T47D (cell line): ENCODE data around the gene GOLGA6L26.
"Not testable (repeated sequence)": the region's sequence is repeated elsewhere in the genome, so short reads cannot be mapped to it uniquely, and the experiment has no call there.

Source experiments
- DNase-seq, 2 experiments: peaks; one replicate each; pipeline versions ENCODE4 v3.0.0 to v3.0.0-alpha.2; 2011 to 2012; ENCODE audit warnings: low read depth in 1 of 2, low spot score in 1 of 2
- JUND ChIP-seq: IDR thresholded peaks from 2 replicates; pipeline ENCODE4 v1.6.1; 2012; ENCODE audit warnings: low read depth
- in situ Hi-C: cut with HindIII; loops from 2 replicates; pipeline ENCODE4 v1.10.0; 2016; ENCODE audit warnings: low sequenced_read_pairs, low pct_unique_long_range_greater_than_20kb

Gene GOLGA6L26

DNA sequence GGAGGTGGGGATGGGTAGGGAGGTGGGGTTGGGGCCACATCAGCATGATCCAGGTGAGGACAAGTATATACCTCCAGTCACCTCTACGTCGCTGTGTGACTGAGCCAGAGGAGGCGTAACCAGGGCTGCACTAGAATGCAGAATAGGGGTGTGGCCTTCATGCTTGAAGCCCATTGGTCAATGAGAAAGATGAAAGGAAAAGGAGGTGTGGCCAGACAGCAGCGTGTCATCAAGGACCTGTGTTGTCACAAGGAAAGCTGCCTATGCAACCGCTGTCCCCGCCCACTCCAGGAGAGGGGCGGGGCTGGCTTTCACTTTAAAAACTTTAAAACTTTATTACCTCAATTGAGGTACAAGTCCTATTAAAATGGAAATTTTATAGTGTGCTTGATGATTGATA, at the start of gene GOLGA6L26:
Gene GOLGA6L26, minus strand, starts transcription at position 101 of the 400 bp plus-strand sequence. Its CDS starts 61 bp downstream, at position 40.
- in situ Hi-C loops, DNase-seq: not testable (repeated sequence)

DNA sequence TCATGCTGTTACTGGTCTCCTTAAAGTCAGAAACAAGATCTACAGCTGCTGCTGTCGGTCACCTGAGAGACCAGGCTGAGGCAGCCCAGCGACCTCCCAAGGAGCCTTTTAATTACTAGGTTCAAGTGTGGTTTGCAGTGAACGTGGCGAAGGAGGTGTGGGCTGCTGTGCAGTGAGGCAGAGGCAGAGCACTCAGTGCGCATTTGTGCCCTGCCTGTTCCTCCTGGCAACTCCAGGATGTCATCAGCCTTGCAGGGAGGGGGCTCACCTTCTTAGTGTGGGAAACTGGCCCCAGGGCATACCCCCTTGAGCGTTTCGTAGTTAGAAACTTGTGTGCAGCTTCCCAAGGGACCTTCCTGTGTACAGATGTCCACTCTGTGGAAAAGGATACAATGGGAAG, 47.2 kb upstream of the GOLGA6L26 start:
- DNase-seq, in situ Hi-C loops: not testable (repeated sequence)

GRCh38 chr15:23380700-23381099, 46.7 kb upstream of the GOLGA6L26 start:
- in situ Hi-C loops = not testable (repeated sequence)

DNA sequence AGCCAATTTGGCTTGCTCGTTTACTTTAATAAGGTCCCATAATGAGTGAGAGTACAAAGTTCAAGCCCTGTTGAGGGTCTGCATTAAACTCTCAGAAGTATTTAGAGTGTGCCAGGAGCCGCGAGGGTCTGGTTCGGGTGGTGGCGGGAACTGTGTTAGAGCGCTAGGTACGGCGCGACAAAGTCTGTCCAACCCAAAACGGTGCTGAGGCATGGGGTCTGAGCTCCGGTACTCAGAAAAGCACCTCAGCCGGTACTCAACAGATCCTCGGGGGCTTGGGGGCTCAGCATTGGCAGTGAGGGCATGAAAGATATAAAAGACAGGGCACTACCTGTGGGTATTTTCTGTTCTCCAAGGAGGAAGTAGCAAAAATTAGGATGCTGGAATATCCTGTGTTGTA, 45.0 kb upstream of the GOLGA6L26 start:
- in situ Hi-C loops, DNase-seq: not testable (repeated sequence)

More at GRCh38 chr15:23380700-23381099, 46.7 kb upstream of the GOLGA6L26 start:
- not testable (repeated sequence) for DNase-seq

- in situ Hi-C loops, DNase-seq: not testable (repeated sequence)
Observed at GRCh38 chr15:23374226-23374625, 40.2 kb upstream of the GOLGA6L26 start.

DNA sequence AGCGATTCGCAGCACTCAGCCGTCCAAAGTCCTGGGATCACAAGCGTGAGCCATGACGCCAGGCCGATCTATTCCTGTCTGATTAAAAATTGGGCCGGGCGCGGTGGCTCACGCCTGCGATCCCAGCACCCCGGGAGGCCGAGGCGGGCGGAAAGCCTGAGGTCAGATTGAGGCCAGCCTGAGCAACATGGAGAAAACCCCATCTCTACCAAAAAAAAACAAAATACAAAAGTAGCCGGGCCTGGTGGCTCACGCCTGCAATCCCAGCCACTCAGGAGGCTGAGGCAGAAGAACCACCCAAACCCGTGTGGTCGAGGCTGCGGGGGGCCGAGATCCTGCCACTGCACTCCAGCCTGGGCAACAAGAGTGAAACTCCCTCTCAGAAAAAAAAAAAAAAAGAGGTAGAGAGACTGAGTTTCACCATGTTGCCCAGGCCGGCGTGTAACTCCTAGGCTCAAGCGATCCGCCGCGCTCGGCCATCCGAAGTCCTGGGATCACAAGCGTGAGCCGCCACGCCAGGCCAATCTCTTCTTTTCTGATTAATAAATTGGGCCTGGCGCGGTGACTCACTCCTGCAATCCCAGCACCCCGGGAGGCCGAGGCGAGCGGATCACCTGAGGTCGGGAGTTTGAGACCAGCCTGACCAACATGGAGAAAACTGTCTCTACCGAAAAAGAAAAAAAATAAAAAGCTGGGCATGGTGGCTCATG, 39.0 kb upstream of the GOLGA6L26 start:
- in situ Hi-C loops, DNase-seq: not testable (repeated sequence)

DNA sequence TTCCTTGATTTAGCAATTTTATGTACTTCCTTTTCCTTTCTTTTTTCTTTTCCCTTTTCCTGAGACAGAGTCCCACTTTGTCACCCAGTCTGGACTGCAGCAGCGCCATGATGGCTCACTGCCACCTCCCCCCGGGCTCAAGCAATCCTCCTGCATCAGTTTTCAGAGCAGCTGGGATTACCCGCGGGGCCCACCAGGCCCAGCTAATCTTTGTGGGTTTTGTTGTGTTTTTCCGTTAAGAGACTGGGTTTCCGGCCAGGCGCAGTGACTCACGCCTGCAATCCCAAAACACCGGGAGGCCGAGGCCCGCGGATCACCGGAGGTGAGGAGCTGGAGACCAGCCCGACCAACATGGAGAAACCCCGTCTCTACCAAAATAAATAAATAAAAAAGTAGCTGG, 38.3 kb upstream of the GOLGA6L26 start:
- DNase-seq = no peak
- in situ Hi-C loops = no loop called here
- no peak for TF ChIP-seq JUND

DNA sequence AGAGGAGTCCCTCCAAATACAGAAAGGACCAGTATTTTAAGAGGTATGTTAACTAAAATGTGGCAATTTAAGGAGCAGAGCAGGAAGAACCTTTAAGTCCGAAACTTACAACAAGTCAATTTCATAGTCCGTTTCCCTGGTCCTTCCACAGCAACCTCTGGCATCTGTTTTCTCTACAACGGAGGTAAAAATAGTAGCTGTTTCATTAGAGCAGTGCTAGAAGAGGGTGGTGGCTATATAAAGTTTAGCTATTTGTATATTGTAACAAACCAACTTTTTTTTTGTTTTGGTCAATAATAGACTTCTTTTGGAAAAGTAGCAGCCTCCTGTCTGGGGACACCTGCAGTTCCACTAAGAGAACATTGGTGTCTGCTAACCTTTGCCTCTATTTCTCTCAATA, 37.9 kb upstream of the GOLGA6L26 start:
- DNase-seq, in situ Hi-C loops: not testable (repeated sequence)

- DNase-seq, in situ Hi-C loops: not testable (repeated sequence)
Observed at GRCh38 chr15:23371134-23371533, 37.1 kb upstream of the GOLGA6L26 start.

- in situ Hi-C loops = no loop called here
- no peak for DNase-seq
- no peak for TF ChIP-seq JUND
Observed at GRCh38 chr15:23370578-23370977, 36.6 kb upstream of the GOLGA6L26 start.

GRCh38 chr15:23364261-23364660, 30.3 kb upstream of the GOLGA6L26 start:
- in situ Hi-C loops, DNase-seq: not testable (repeated sequence)

- in situ Hi-C loops, DNase-seq: not testable (repeated sequence)
Observed at GRCh38 chr15:23362622-23363021, 28.6 kb upstream of the GOLGA6L26 start.

GRCh38 chr15:23354448-23354847, 20.5 kb upstream of the GOLGA6L26 start, which contains the start of gene GOLGA8S:
Gene GOLGA8S, plus strand, starts transcription at chr15:23354748. Its CDS starts 62 bp downstream, at chr15:23354810.
- in situ Hi-C loops, DNase-seq: not testable (repeated sequence)

DNA sequence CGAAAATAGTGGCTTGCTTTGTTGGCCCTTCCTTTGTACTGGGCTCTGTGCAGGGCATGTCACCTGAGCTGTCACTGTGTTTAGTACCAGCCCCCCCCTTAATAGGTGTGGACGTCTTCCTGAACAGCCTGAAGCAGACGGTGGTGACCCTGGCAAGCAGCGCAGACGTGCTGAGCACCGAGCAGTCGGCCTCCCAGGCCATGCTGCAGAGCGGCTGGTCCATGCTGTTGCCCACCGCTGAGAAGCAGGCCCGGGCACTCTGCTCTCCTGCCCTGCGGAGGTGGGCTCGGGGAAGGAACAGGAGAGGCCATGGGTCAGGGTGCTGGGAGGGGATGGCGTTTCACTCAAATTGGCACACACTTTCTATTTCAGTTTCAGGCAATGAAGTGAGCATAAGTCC, 22.8 kb downstream of the GOLGA6L26 start:
- in situ Hi-C loops, DNase-seq: not testable (repeated sequence)

DNA sequence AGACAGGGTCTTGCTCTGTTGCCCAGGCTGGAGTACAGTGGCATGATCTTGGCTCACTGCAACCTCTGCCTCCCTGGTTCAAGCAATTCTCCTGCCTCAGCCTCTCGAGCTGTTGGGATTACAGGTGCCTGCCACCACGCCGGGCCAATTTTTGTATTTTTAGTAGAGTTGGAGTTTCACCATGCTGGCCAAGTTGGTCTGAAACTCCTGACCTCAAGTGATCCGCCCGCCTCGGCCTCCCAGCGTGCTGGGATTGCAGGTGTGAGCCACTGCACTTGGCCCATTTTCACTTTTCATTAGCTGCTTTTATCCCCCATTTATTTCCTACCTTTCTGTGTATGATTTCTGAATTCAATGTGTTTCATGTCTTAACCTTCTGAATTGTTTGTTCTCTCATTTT, 28.1 kb downstream of the GOLGA6L26 start:
- DNase-seq, in situ Hi-C loops: not testable (repeated sequence)

- in situ Hi-C loops = not testable (repeated sequence)
Observed at GRCh38 chr15:23304805-23305204, 29.2 kb downstream of the GOLGA6L26 start.

DNA sequence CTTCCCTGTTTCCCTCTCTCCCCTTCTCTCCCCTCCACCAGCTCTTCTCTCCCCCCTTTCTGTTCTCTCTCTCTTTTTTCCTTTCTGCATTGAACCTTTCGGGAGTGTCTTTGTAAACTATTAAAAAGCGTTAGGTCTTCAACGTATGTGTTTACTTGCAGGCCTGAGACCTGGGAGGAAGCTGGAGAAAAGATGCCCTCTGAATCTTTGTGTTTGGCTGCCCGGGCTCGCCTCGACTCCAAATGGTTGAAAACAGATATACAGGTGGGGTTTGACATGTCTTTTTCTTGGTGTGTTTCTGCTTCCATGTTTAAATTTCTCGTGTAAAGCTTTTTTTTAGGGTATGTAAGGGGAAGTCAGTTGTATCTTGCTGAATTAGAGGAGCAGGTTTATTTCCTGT, 29.7 kb downstream of the GOLGA6L26 start:
- in situ Hi-C loops, DNase-seq: not testable (repeated sequence)

More at GRCh38 chr15:23304805-23305204, 29.2 kb downstream of the GOLGA6L26 start:
- DNase-seq = not testable (repeated sequence)

DNA sequence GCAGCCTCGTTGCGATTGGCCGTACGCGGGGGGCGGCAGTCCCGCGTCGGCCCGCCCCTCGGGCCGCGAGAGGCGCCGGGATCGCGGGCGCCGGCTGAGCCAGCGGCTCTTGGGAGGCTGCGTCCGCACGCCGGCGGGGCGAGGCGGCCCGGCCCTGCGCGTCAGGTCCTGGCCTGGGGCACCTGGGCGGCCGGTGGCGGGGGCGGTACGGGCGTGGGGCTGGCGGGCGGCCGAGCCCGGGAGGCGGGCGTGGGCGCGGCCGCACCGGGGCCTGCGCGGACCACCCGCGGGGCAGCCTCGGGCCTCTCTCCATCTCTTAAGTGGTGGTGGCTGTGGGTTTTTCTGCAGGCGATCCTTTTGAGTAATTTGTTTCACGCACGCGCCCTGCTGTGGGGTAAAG, 30.3 kb downstream of the GOLGA6L26 start:
- in situ Hi-C loops = not testable (repeated sequence)
- DNase-seq = peak; percentile 16 to 58

DNA sequence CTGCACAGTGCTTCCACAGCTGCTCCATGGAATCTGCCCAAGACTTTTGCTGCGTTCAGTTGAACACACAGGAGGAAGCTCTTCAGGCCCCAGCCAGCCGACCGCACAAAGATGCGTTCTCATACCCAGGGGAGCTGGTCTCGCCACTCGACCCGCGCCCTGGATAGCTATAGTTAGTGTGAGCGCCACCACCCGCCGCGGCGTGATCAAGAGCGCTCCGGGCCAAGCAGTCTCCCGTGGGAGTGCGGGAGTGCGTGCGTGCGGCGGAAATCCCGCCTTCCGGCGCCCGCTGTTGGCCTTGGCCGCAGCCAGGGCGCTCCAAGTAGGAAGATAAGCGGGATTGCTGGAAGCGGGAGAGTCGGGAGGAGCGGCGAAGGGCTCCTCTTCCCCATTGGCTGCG, 30.8 kb downstream of the GOLGA6L26 start:
- in situ Hi-C loops, DNase-seq: not testable (repeated sequence)
